ENCODE data around the gene HINT3. TPM values are rescaled to one million over a fixed set of nuclear protein-coding genes. Genes with fewer than 3 reads are reported as not detected.
"Not testable (repeated sequence)": the region's sequence is repeated elsewhere in the genome, so short reads cannot be mapped to it uniquely, and the experiment has no call there.

Gene HINT3
- total and polyA plus RNA-seq, 2 experiments from 2014 or later, result 1.8 to 8.0 TPM

DNA sequence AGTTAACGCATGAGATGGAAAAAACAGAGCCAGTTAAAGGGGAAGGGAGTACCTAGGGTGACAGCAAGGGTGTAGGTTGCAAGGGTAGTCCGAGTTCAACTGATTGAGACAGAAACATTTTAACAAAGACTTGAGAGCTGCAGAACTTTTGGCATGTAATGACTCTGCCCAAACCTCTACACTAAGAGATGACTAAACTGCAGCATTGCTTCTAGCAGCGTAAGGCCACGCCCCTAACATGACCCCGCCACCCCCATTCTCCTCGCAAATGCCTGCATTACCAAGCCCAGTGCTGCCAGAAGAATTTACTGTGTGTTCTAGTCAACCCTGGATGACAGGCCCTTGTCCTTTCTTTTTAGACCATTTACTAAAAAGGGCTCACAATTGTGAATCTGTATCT lies 6.3 kb upstream of the HINT3 start (continued):
- TF ChIP-seq, protein P1, sequence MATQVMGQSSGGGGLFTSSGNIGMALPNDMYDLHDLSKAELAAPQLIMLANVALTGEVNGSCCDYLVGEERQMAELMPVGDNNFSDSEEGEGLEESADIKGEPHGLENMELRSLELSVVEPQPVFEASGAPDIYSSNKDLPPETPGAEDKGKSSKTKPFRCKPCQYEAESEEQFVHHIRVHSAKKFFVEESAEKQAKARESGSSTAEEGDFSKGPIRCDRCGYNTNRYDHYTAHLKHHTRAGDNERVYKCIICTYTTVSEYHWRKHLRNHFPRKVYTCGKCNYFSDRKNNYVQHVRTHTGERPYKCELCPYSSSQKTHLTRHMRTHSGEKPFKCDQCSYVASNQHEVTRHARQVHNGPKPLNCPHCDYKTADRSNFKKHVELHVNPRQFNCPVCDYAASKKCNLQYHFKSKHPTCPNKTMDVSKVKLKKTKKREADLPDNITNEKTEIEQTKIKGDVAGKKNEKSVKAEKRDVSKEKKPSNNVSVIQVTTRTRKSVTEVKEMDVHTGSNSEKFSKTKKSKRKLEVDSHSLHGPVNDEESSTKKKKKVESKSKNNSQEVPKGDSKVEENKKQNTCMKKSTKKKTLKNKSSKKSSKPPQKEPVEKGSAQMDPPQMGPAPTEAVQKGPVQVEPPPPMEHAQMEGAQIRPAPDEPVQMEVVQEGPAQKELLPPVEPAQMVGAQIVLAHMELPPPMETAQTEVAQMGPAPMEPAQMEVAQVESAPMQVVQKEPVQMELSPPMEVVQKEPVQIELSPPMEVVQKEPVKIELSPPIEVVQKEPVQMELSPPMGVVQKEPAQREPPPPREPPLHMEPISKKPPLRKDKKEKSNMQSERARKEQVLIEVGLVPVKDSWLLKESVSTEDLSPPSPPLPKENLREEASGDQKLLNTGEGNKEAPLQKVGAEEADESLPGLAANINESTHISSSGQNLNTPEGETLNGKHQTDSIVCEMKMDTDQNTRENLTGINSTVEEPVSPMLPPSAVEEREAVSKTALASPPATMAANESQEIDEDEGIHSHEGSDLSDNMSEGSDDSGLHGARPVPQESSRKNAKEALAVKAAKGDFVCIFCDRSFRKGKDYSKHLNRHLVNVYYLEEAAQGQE (IDR thresholded peaks at IDR 0.05; ENCODE audit: unreplicated experiment), result no peak
- TF ChIP-seq ZNF331 (CRISPR knock-in tag; IDR thresholded peaks at IDR 0.05; ENCODE audit: low read depth) (no peak), EZH2 (IDR thresholded peaks at IDR 0.05; ENCODE audit: low read depth, unreplicated experiment) (no peak), NANOG (IDR thresholded peaks at IDR 0.05; ENCODE audit: borderline replicate concordance) (no peak), ZNF114 (CRISPR knock-in tag; IDR thresholded peaks at IDR 0.05) (no peak)

DNA sequence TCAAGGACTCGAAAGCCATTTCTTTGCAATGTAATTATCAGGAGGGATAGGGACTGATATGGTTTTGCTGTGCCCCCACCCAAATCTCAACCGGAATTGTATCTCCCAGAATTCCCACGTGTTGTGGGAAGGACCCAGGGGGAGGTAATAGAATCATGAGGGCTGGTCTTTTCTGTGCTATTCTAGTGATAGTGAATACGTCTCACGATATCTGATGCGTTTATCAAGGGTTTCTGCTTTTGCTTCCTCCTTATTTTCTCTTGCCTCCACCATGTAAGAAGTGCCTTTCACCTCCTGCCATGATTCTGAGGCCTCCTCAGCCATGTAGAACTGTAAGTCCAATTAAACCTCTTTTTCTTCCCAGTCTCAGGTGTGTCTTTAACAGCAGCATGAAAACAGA lies 5.9 kb upstream of the HINT3 start:
- H3K27ac ChIP-seq (ENCODE audit: low read depth); H3K4me3 Mint-ChIP-seq; H3K27ac Mint-ChIP-seq; H3K4me1 Mint-ChIP-seq; ATAC-seq; H3K27me3 ChIP-seq (ENCODE audit: insufficient read depth); DNase-seq (ENCODE audit: low spot score); H4K20me1 ChIP-seq (replicated peaks; ENCODE audit: insufficient read depth); H3K27me3 Mint-ChIP-seq (ENCODE audit: insufficient read depth, low read depth, poor library complexity); H3K4me1 ChIP-seq (ENCODE audit: insufficient read depth); H3F3A ChIP-seq (replicated peaks; ENCODE audit: low read depth); H3K4me3 ChIP-seq; H3K9me2 ChIP-seq (ENCODE audit: insufficient read depth); H3K79me2 ChIP-seq (replicated peaks; ENCODE audit: insufficient read depth); H3K36me3 Mint-ChIP-seq (ENCODE audit: low read depth); H2AFZ ChIP-seq; H3K36me3 ChIP-seq (ENCODE audit: insufficient read depth): not testable (repeated sequence)
- H3K4me2 ChIP-seq, result peak overlapping the region; percentile 48; the same call in 1 of the 2 replicates
- H3K9me3 Mint-ChIP-seq, result peaks cover 16% of the 10 kb centered on the region

DNA sequence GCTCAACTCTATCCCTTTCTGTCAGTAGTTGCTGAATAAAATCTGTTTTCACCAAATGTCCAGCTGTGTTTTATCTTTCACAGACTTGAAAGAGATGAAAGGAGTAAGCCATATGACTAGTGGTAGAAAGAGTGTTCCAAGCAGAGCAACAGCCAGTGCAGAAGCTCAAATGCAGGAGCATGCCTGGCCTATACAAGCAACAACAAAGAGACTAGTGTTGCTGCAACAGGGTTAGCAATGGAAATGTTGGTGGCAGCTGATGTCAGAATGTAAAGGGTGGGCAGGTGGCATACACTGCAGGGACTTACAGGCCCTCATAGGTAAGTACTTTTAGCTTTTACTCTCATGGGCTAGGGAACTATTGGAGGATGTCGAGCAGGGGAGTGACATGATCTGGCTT lies 5.2 kb upstream of the HINT3 start:
- Histone ChIP-seq H2AFZ (no peak overlapping the region; the same call in 1 of the 2 replicates), H3K79me2 (replicated peaks; ENCODE audit: insufficient read depth) (no peaks in the 10 kb centered on the region), H4K20me1 (replicated peaks; ENCODE audit: insufficient read depth) (no peaks in the 10 kb centered on the region), H3K27me3 (ENCODE audit: insufficient read depth) (no peaks in the 10 kb centered on the region), H3K4me1 (ENCODE audit: insufficient read depth) (peaks cover 3% of the 10 kb centered on the region; the same call in 1 of the 2 replicates), H3K4me3 (no peak overlapping the region), H3F3A (replicated peaks; ENCODE audit: low read depth) (no peaks in the 10 kb centered on the region), H3K4me2 (no peak overlapping the region), H3K36me3 (ENCODE audit: insufficient read depth) (no peaks in the 10 kb centered on the region), H3K27ac (ENCODE audit: low read depth) (no peak overlapping the region), H3K9me2 (ENCODE audit: insufficient read depth) (no peaks in the 10 kb centered on the region)
- H3K36me3 Mint-ChIP-seq (ENCODE audit: low read depth), result peaks cover 5% of the 10 kb centered on the region; the same call in 2 of the 3 replicates
- H3K9me3 Mint-ChIP-seq, result peaks cover 16% of the 10 kb centered on the region
- ATAC-seq (no peak), DNase-seq (ENCODE audit: low spot score) (no peak)
- no peak overlapping the region for H3K27ac Mint-ChIP-seq
- peaks cover 9% of the 10 kb centered on the region for H3K4me1 Mint-ChIP-seq
- H3K4me3 Mint-ChIP-seq, result no peak overlapping the region
- peaks cover 3% of the 10 kb centered on the region for H3K27me3 Mint-ChIP-seq (ENCODE audit: insufficient read depth, low read depth, poor library complexity)
- TF ChIP-seq CREB1 (CRISPR knock-in tag; IDR thresholded peaks at IDR 0.05; ENCODE audit: low read depth) (no peak), EZH2phosphoT487 (IDR thresholded peaks at IDR 0.05; ENCODE audit: unreplicated experiment) (no peak), JUNB (IDR thresholded peaks at IDR 0.05; ENCODE audit: unreplicated experiment) (no peak), EZH2 (IDR thresholded peaks at IDR 0.05; ENCODE audit: low read depth, unreplicated experiment) (no peak), NANOG (IDR thresholded peaks at IDR 0.05; ENCODE audit: borderline replicate concordance) (no peak)
- TF ChIP-seq, protein P2, sequence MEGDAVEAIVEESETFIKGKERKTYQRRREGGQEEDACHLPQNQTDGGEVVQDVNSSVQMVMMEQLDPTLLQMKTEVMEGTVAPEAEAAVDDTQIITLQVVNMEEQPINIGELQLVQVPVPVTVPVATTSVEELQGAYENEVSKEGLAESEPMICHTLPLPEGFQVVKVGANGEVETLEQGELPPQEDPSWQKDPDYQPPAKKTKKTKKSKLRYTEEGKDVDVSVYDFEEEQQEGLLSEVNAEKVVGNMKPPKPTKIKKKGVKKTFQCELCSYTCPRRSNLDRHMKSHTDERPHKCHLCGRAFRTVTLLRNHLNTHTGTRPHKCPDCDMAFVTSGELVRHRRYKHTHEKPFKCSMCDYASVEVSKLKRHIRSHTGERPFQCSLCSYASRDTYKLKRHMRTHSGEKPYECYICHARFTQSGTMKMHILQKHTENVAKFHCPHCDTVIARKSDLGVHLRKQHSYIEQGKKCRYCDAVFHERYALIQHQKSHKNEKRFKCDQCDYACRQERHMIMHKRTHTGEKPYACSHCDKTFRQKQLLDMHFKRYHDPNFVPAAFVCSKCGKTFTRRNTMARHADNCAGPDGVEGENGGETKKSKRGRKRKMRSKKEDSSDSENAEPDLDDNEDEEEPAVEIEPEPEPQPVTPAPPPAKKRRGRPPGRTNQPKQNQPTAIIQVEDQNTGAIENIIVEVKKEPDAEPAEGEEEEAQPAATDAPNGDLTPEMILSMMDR (conservative IDR thresholded peaks at IDR 0.05; ENCODE audit: low read depth in 2 of 2), result no peak
- TF ChIP-seq, protein P1 (IDR thresholded peaks at IDR 0.05; ENCODE audit: unreplicated experiment), result no peak
- TF ChIP-seq, protein P3, sequence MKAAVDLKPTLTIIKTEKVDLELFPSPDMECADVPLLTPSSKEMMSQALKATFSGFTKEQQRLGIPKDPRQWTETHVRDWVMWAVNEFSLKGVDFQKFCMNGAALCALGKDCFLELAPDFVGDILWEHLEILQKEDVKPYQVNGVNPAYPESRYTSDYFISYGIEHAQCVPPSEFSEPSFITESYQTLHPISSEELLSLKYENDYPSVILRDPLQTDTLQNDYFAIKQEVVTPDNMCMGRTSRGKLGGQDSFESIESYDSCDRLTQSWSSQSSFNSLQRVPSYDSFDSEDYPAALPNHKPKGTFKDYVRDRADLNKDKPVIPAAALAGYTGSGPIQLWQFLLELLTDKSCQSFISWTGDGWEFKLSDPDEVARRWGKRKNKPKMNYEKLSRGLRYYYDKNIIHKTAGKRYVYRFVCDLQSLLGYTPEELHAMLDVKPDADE (IDR thresholded peaks at IDR 0.05), result no peak

Measured in GM23338 (cell line).